ENCODE results near the gene INSM2.

Gene INSM2

GRCh38 chr14:35533357-35534207 lies at the start of gene INSM2:
INSM2 (plus strand) TSS chr14:35534164; CDS start chr14:35534253, 89 bp downstream.
- H3K4me3 ChIP-seq (ENCODE audit: low read length) = peak within 1 kb of the TSS; percentile 56
- H3K27me3 ChIP-seq (ENCODE audit: insufficient read depth, low read length) = peaks cover 69% of the 10 kb centered on the region
- H3K9me3 ChIP-seq (ENCODE audit: low read length) = no peaks in the 10 kb centered on the region
- peaks cover 11% of the 10 kb centered on the region for H3K4me1 ChIP-seq (ENCODE audit: insufficient read depth, low read length)
- peak within 1 kb of the TSS; percentile 64 for H2AFZ ChIP-seq (ENCODE audit: low read depth, low read length)
- H3K36me3 ChIP-seq (ENCODE audit: insufficient read depth, low read length) = no peaks in the 10 kb centered on the region

DNA sequence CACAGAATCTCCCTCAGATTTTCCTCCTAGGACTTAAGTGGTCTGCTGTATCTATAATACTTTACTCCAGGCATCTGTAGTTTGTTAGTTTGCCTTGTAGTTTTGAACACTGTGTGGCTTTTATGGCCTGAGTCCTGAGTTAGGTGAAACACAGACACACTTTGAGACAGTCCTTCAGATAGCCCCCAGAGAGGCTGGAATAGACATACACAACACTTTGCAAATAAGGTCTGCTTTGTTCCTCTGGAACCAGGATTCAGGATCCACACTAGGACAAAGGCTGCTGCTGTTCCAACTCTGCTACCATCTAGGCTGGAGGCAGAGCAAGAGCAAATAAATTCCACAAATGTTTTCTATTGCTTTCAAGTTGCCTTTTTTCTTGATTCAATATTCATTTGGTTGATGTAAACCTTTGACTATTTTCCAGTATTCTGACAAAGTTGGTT lies 41.4 kb upstream of the INSM2 start:
- H3K4me1 ChIP-seq (ENCODE audit: insufficient read depth, low read length) = no peaks in the 10 kb centered on the region
- no peak overlapping the region for H3K4me3 ChIP-seq (ENCODE audit: low read length)
- H3K27me3 ChIP-seq (ENCODE audit: insufficient read depth, low read length) = no peaks in the 10 kb centered on the region
- no peaks in the 10 kb centered on the region for H3K36me3 ChIP-seq (ENCODE audit: insufficient read depth, low read length)
- no peaks in the 10 kb centered on the region for H3K9me3 ChIP-seq (ENCODE audit: low read length)
- H2AFZ ChIP-seq (ENCODE audit: low read depth, low read length) = no peak overlapping the region

DNA sequence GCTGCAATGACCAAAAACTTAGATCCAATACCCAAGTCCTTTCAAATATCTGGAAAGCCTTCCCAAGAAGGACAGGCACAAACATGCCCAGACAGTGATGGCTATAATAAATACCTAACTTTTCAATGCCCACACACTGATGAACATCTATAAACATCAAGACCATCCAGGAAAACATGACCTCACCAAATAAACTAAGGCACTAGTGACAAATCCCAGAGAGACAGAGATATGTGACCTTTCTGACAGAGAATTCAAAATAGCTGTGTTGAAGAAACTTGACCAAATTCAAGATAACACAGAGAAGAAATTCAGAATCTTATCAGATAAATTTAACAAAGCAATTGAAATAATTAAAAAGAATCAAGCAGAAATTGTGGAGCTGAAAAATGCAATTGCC lies 38.7 kb upstream of the INSM2 start:
- H3K4me1 ChIP-seq (ENCODE audit: insufficient read depth, low read length) = no peaks in the 10 kb centered on the region
- no peaks in the 10 kb centered on the region for H3K36me3 ChIP-seq (ENCODE audit: insufficient read depth, low read length)
- no peaks in the 10 kb centered on the region for H3K9me3 ChIP-seq (ENCODE audit: low read length)
- H3K4me3 ChIP-seq (ENCODE audit: low read length) = no peak overlapping the region
- H3K27me3 ChIP-seq (ENCODE audit: insufficient read depth, low read length) = no peaks in the 10 kb centered on the region
- no peak overlapping the region for H2AFZ ChIP-seq (ENCODE audit: low read depth, low read length)

DNA sequence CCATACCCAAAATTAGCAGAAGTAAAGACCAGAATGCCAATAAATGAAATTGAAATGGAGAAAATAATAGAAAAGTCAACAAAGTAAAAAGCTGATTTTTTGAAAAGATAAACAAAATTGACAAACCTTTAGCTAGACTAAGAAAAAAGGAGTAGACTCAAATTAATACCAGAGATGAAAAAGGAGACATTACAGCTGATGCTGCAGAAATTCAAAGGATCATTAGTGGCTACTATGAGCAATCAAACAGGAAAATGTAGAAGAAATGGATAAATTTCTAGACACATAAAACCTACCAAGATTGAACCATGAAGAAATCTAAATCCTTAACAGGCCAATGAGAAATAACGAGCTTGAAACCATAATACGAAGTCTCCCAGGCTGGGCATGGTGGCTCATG lies 34.8 kb upstream of the INSM2 start:
- peaks cover 2% of the 10 kb centered on the region for H3K9me3 ChIP-seq (ENCODE audit: low read length)
- H3K27me3 ChIP-seq (ENCODE audit: insufficient read depth, low read length) = peaks cover 3% of the 10 kb centered on the region
- no peak overlapping the region for H3K4me3 ChIP-seq (ENCODE audit: low read length)
- H3K4me1 ChIP-seq (ENCODE audit: insufficient read depth, low read length) = no peaks in the 10 kb centered on the region
- H2AFZ ChIP-seq (ENCODE audit: low read depth, low read length) = no peak overlapping the region
- no peaks in the 10 kb centered on the region for H3K36me3 ChIP-seq (ENCODE audit: insufficient read depth, low read length)

DNA sequence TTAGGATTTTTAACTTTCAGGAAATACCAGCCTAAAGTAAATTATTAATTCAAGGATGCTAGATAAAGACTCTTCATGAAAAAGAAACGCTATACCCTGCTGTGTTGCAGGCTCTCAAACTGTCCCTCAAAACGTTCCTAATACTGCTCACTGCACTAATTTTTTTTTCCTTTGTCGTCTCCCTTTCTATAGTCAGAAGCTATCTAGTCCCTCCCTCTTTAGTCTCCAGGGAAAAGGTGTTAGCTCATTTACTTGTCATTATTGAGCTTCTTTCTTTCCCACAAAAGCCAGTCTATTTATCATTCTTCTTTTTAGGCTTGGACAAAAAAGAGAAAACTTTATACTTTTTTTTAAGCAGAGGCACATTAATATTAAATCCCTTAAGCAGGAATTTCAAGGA lies 30.3 kb upstream of the INSM2 start:
- Histone ChIP-seq H3K36me3 (ENCODE audit: insufficient read depth, low read length) (no peaks in the 10 kb centered on the region), H3K27me3 (ENCODE audit: insufficient read depth, low read length) (peaks cover 8% of the 10 kb centered on the region)

GRCh38 chr14:35504260-35504659 lies 29.7 kb upstream of the INSM2 start:
- Histone ChIP-seq H3K4me3 (ENCODE audit: low read length) (no peak overlapping the region), H3K27me3 (ENCODE audit: insufficient read depth, low read length) (peaks cover 8% of the 10 kb centered on the region), H3K36me3 (ENCODE audit: insufficient read depth, low read length) (no peaks in the 10 kb centered on the region), H3K9me3 (ENCODE audit: low read length) (peaks cover 2% of the 10 kb centered on the region), H2AFZ (ENCODE audit: low read depth, low read length) (no peak overlapping the region), H3K4me1 (ENCODE audit: insufficient read depth, low read length) (no peaks in the 10 kb centered on the region)

More for the DNA sequence above, 30.3 kb upstream of the INSM2 start:
- Histone ChIP-seq H2AFZ (ENCODE audit: low read depth, low read length) (no peak overlapping the region), H3K4me3 (ENCODE audit: low read length) (no peak overlapping the region), H3K4me1 (ENCODE audit: insufficient read depth, low read length) (no peaks in the 10 kb centered on the region), H3K9me3 (ENCODE audit: low read length) (peaks cover 2% of the 10 kb centered on the region)

DNA sequence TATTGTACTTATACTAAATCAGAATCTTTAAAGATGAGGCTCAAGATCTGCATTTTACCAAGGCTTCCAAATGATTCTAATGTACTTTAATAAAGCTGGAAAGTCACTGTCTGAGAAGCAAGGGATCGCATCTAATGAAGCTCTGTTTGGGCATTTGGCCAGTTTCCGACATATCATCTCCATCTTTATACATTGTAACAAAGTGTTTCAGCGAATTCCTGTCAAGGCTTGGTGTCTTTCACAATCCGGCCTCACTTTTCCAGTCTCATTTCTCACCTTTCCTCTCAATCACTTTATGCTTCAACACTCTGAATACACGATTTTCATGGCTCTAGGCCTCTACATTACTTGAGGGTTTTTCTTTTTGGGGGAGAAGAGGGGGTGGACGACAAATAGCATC lies 27.5 kb upstream of the INSM2 start:
- H3K4me1 ChIP-seq (ENCODE audit: insufficient read depth, low read length) = no peaks in the 10 kb centered on the region
- H3K9me3 ChIP-seq (ENCODE audit: low read length) = peaks cover 2% of the 10 kb centered on the region
- H3K27me3 ChIP-seq (ENCODE audit: insufficient read depth, low read length) = peaks cover 10% of the 10 kb centered on the region
- H2AFZ ChIP-seq (ENCODE audit: low read depth, low read length) = no peak overlapping the region
- no peaks in the 10 kb centered on the region for H3K36me3 ChIP-seq (ENCODE audit: insufficient read depth, low read length)
- no peak overlapping the region for H3K4me3 ChIP-seq (ENCODE audit: low read length)

GRCh38 chr14:35506927-35507326 lies 27.0 kb upstream of the INSM2 start:
- H3K27me3 ChIP-seq (ENCODE audit: insufficient read depth, low read length) = peaks cover 10% of the 10 kb centered on the region
- H3K9me3 ChIP-seq (ENCODE audit: low read length) = peaks cover 2% of the 10 kb centered on the region
- H3K4me1 ChIP-seq (ENCODE audit: insufficient read depth, low read length) = no peaks in the 10 kb centered on the region
- H3K4me3 ChIP-seq (ENCODE audit: low read length) = no peak overlapping the region
- H2AFZ ChIP-seq (ENCODE audit: low read depth, low read length) = no peak overlapping the region
- H3K36me3 ChIP-seq (ENCODE audit: insufficient read depth, low read length) = no peaks in the 10 kb centered on the region

DNA sequence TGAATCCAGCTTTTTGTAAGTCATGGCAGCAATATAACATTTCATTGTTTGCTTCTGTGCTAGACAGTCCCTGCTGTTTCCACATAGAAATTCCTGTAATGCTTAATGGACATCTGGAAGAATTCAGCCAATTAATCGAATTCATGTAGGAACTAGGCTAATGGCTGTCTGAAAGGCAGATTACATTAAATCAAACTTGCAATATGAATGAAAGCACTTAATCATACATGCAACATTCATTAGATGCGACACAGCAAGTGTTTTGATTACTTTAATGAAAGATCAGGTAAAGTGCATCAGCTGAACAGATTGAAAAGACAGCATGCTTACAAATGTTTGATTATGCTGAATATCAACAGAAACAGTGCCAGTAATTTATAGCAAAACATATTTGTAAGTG lies 24.1 kb upstream of the INSM2 start:
- H2AFZ ChIP-seq (ENCODE audit: low read depth, low read length) = no peak overlapping the region
- peaks cover 4% of the 10 kb centered on the region for H3K27me3 ChIP-seq (ENCODE audit: insufficient read depth, low read length)
- no peak overlapping the region for H3K4me3 ChIP-seq (ENCODE audit: low read length)
- no peaks in the 10 kb centered on the region for H3K4me1 ChIP-seq (ENCODE audit: insufficient read depth, low read length)
- H3K9me3 ChIP-seq (ENCODE audit: low read length) = peaks cover 2% of the 10 kb centered on the region
- H3K36me3 ChIP-seq (ENCODE audit: insufficient read depth, low read length) = no peaks in the 10 kb centered on the region

DNA sequence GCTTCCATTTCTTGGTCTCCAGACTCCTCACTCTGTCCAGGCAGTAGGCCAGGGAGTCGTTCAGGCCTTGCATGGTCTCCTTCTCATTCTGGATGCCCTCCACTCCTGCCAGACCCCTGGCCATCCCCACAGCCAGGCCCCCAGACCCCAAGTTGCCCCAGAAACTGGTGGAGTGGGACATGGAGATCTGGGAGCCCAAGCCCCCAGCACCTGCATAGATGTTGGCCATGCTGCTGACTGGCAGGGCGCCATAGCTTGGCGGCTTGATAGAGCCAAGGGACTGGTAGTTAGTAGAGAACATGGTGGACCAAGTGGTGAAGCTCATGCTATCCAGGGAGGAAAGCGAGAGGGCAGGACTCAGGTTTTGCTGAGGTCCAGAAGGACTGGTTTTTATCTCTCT lies 21.2 kb upstream of the INSM2 start:
- H3K36me3 ChIP-seq (ENCODE audit: insufficient read depth, low read length) = no peaks in the 10 kb centered on the region
- no peak overlapping the region for H2AFZ ChIP-seq (ENCODE audit: low read depth, low read length)
- no peaks in the 10 kb centered on the region for H3K4me1 ChIP-seq (ENCODE audit: insufficient read depth, low read length)
- H3K9me3 ChIP-seq (ENCODE audit: low read length) = peaks cover 2% of the 10 kb centered on the region
- peaks cover 2% of the 10 kb centered on the region for H3K27me3 ChIP-seq (ENCODE audit: insufficient read depth, low read length)
- H3K4me3 ChIP-seq (ENCODE audit: low read length) = no peak overlapping the region

DNA sequence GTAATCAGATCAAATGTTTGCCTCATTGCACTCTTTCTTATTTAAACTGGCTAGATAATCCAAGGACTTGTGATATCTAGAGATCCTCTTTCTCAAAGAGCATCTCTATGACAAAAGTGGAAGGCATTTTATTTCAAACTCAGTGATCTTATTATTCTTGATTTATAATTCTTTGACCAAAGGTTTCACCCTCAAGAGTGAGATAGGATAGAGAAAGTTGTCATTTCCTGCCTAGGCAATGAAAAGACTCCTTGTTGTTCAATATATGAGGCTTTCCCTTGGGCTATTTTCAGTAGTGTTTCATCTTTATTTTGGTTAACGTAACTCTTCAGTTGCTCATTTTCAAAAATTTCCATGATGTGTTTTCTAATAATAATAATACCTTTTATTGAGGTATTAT lies 18.0 kb upstream of the INSM2 start:
- Histone ChIP-seq H3K4me3 (ENCODE audit: low read length) (no peak overlapping the region), H2AFZ (ENCODE audit: low read depth, low read length) (no peak overlapping the region), H3K9me3 (ENCODE audit: low read length) (no peaks in the 10 kb centered on the region), H3K27me3 (ENCODE audit: insufficient read depth, low read length) (no peaks in the 10 kb centered on the region), H3K36me3 (ENCODE audit: insufficient read depth, low read length) (no peaks in the 10 kb centered on the region), H3K4me1 (ENCODE audit: insufficient read depth, low read length) (no peaks in the 10 kb centered on the region)

- H2AFZ ChIP-seq (ENCODE audit: low read depth, low read length) = no peak overlapping the region
- H3K36me3 ChIP-seq (ENCODE audit: insufficient read depth, low read length) = no peaks in the 10 kb centered on the region
- no peaks in the 10 kb centered on the region for H3K4me1 ChIP-seq (ENCODE audit: insufficient read depth, low read length)
Measured at GRCh38 chr14:35519986-35520385, 14.0 kb upstream of the INSM2 start.

GRCh38 chr14:35525695-35526094 lies 8.3 kb upstream of the INSM2 start:
- Histone ChIP-seq H2AFZ (ENCODE audit: low read depth, low read length) (no peak overlapping the region), H3K27me3 (ENCODE audit: insufficient read depth, low read length) (peaks cover 19% of the 10 kb centered on the region), H3K4me3 (ENCODE audit: low read length) (no peak overlapping the region), H3K36me3 (ENCODE audit: insufficient read depth, low read length) (no peaks in the 10 kb centered on the region), H3K9me3 (ENCODE audit: low read length) (no peaks in the 10 kb centered on the region), H3K4me1 (ENCODE audit: insufficient read depth, low read length) (no peaks in the 10 kb centered on the region)

More at GRCh38 chr14:35519986-35520385, 14.0 kb upstream of the INSM2 start:
- Histone ChIP-seq H3K27me3 (ENCODE audit: insufficient read depth, low read length) (no peaks in the 10 kb centered on the region), H3K9me3 (ENCODE audit: low read length) (no peaks in the 10 kb centered on the region), H3K4me3 (ENCODE audit: low read length) (no peak overlapping the region)

DNA sequence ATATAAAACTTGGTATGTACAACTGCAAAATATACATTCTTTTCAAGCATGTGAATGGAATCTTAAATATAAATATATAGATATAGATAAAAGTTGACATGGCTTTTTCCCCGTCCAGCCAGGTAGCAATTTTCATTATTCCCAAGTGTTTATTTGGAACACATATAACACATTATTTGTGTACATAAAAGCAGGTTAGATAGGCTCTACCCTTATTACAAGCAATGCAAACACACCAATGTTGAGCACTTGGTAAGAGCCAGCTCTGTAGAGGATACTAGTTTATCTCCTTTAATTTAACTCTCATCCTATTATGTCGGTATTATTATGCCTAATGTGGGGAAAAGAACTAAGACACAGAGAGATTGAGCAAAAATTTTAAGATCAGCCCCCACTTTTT lies 7.0 kb upstream of the INSM2 start:
- Histone ChIP-seq H3K36me3 (ENCODE audit: insufficient read depth, low read length) (no peaks in the 10 kb centered on the region), H3K4me3 (ENCODE audit: low read length) (no peak overlapping the region), H3K27me3 (ENCODE audit: insufficient read depth, low read length) (peaks cover 31% of the 10 kb centered on the region), H2AFZ (ENCODE audit: low read depth, low read length) (no peak overlapping the region), H3K9me3 (ENCODE audit: low read length) (no peaks in the 10 kb centered on the region), H3K4me1 (ENCODE audit: insufficient read depth, low read length) (no peaks in the 10 kb centered on the region)
